NCI-H2029 (cell line): ENCODE data around the gene FER.
"Not testable (repeated sequence)": the region's sequence is repeated elsewhere in the genome, so short reads cannot be mapped to it uniquely, and the experiment has no call there.

Experiments used
- DNase-seq: peaks from one replicate; lab custom pipeline; 2025; lab: John Stamatoyannopoulos, UW

The FER gene

GRCh38 chr5:109035436-109035835 lies 287.7 kb downstream of the FER start:
- DNase-seq, result no peak

GRCh38 chr5:109038209-109038840 lies 290.6 kb downstream of the FER start:
- DNase-seq, result no peak

- no peak for DNase-seq
Measured at GRCh38 chr5:109041317-109041716, 293.6 kb downstream of the FER start.

- no peak for DNase-seq
Measured at GRCh38 chr5:109045710-109046109, 298.0 kb downstream of the FER start.

- DNase-seq, result no peak
Measured at GRCh38 chr5:109049565-109049964, 301.9 kb downstream of the FER start.

- not testable (repeated sequence) for DNase-seq
Measured at GRCh38 chr5:109050321-109050720, 302.6 kb downstream of the FER start.

- not testable (repeated sequence) for DNase-seq
Measured at GRCh38 chr5:109052216-109052615, 304.5 kb downstream of the FER start.

GRCh38 chr5:109053995-109054417 lies 306.3 kb downstream of the FER start:
- DNase-seq, result no peak

GRCh38 chr5:109060378-109061025 lies 312.8 kb downstream of the FER start:
- no peak for DNase-seq

GRCh38 chr5:109062664-109063063 lies 315.0 kb downstream of the FER start:
- no peak for DNase-seq

- DNase-seq, result no peak
Measured at GRCh38 chr5:109063223-109063622, 315.5 kb downstream of the FER start.

- no peak for DNase-seq
Measured at GRCh38 chr5:109076741-109077140, 329.0 kb downstream of the FER start.

GRCh38 chr5:109078448-109078847 lies 330.8 kb downstream of the FER start:
- DNase-seq, result no peak

- DNase-seq, result no peak
Measured at GRCh38 chr5:109080481-109080880, 332.8 kb downstream of the FER start.

GRCh38 chr5:109080896-109081295 lies 333.2 kb downstream of the FER start:
- no peak for DNase-seq

- no peak for DNase-seq
Measured at GRCh38 chr5:109083937-109084336, 336.2 kb downstream of the FER start.

GRCh38 chr5:109089191-109089590 lies 341.5 kb downstream of the FER start:
- DNase-seq, result no peak

- DNase-seq, result no peak
Measured at GRCh38 chr5:109099081-109099480, 351.4 kb downstream of the FER start.

- no peak for DNase-seq
Measured at GRCh38 chr5:109100971-109101370, 353.3 kb downstream of the FER start.

- no peak for DNase-seq
Measured at GRCh38 chr5:109102096-109102690, 354.5 kb downstream of the FER start.

- no peak for DNase-seq
Measured at GRCh38 chr5:109105631-109106267, 358.1 kb downstream of the FER start.

- no peak for DNase-seq
Measured at GRCh38 chr5:109111680-109112079, 364.0 kb downstream of the FER start.

- DNase-seq, result no peak
Measured at GRCh38 chr5:109113608-109114007, 365.9 kb downstream of the FER start.
